K562 (cell line): ENCODE data around the gene RNF214. TPM values are rescaled to one million over a fixed set of nuclear protein-coding genes. Genes with fewer than 3 reads are reported as not detected.

ENCODE experiments used
- BDP1 ChIP-seq: IDR thresholded peaks from 3 replicates; pipeline ENCODE4 v1.6.1; 2011; ENCODE audit not compliant: insufficient read length, insufficient read depth
- C11orf30 ChIP-seq: fragments of 450-650 bp; IDR thresholded peaks from 2 replicates; pipeline ENCODE4 v1.6.1; 2016; ENCODE audit warnings: low read depth, mild to moderate bottlenecking
- DMBX1 ChIP-seq: fragments of 250-450 bp; sonication (Bioruptor Pico); IDR thresholded peaks from 2 replicates; pipeline ENCODE4 v1.8.0; 2022; ENCODE audit warnings: inconsistent platforms, mild to moderate bottlenecking, moderate library complexity, borderline replicate concordance
- GABPB2 ChIP-seq: fragments of 250-450 bp; sonication (Bioruptor Pico); conservative IDR thresholded peaks from 2 replicates; pipeline ENCODE4 v1.5.1; 2021; ENCODE audit warnings: mild to moderate bottlenecking
- MEIS2 ChIP-seq: fragments of 450-650 bp; IDR thresholded peaks from 2 replicates; pipeline ENCODE4 v1.6.1; 2014; ENCODE audit warnings: mild to moderate bottlenecking; ENCODE audit not compliant: partially characterized antibody
- NR1H2 ChIP-seq: sonication (generic); formaldehyde crosslinking; IDR thresholded peaks from 2 replicates; pipeline ENCODE4 v1.4.0; 2020; ENCODE audit warnings: mild to moderate bottlenecking, missing genetic modification reagents
- POLR2A ChIP-seq: fragments of 450-650 bp; conservative IDR thresholded peaks from 2 replicates; pipeline ENCODE4 v1.6.1; 2016
- POLR3G ChIP-seq: IDR thresholded peaks from 2 replicates; pipeline ENCODE4 v1.6.1; 2011; ENCODE audit not compliant: insufficient read length, insufficient replicate concordance; ENCODE audit errors: extremely low read depth
- U2AF2 ChIP-seq: fragments of 200-400 bp; formaldehyde crosslinking; optimal IDR thresholded peaks from 2 replicates; pipeline ENCODE3; 2017; ENCODE audit warnings: low read depth, mild to moderate bottlenecking, low read length
- ZC3H11A ChIP-seq: IDR thresholded peaks from 2 replicates; pipeline ENCODE4 v1.6.1; 2012; ENCODE audit warnings: low read depth, low read length, improper control_type of control experiment
- ZFPM2 ChIP-seq: fragments of 250-450 bp; sonication (Bioruptor Pico); IDR thresholded peaks from 2 replicates; pipeline ENCODE4 v1.5.1; 2022; ENCODE audit warnings: mild to moderate bottlenecking
- polyA plus RNA-seq, 8 experiments: library from polyadenylated mRNA; depleted of rRNA in 4 of 8; stranded (reverse) in 5 of 8; unstranded in 3 of 8; fragments of >200 nt; fragmentation: Nextera tagmentation in 2 of 8; fragmentation: Illumina TruSeq in 1 of 8; extraction: Ambion mirVana in 2 of 8; extraction: Trizol in 1 of 8; gene quantifications; 2 replicates each; pipeline versions ENCODE4 v1.2.1 to v1.2.3, GENCODE V29; 2011 to 2014; ENCODE audit warnings: inconsistent platforms in 1 of 8, missing spikeins in 1 of 8
- total RNA-seq, 7 experiments: library from RNA; depleted of rRNA in 6 of 7; stranded (reverse); fragments of >200 nt in 6 of 7; fragmentation: Illumina TruSeq in 2 of 7; extraction: Trizol in 2 of 7; gene quantifications; 2 replicates each; pipeline versions ENCODE4 v1.2.1 to v1.2.3, GENCODE V29; 2011 to 2021; ENCODE audit warnings: low replicate concordance in 1 of 7
- TF ChIP-seq, protein P1 (sequence below): fragments of 450-650 bp; IDR thresholded peaks from 2 replicates; pipeline ENCODE4 v1.6.1; 2016; ENCODE audit warnings: mild to moderate bottlenecking
- TF ChIP-seq, protein P2 (sequence below): fragments of 450-650 bp; formaldehyde crosslinking; IDR thresholded peaks from 2 replicates; pipeline ENCODE4 v1.4.0; 2020; ENCODE audit warnings: mild to moderate bottlenecking, moderate library complexity
- TF ChIP-seq, protein P3 (sequence below): fragments of 250-450 bp; sonication (Bioruptor Pico); IDR thresholded peaks from 2 replicates; pipeline ENCODE4 v1.9.0; 2021; ENCODE audit warnings: mild to moderate bottlenecking, inconsistent platforms
- TF ChIP-seq, protein P4 (sequence below): sonication (generic); IDR thresholded peaks from 2 replicates; pipeline ENCODE4 v1.6.1; 2016
- TF ChIP-seq, protein P5 (sequence below): fragments of 450-650 bp; formaldehyde crosslinking; IDR thresholded peaks from 2 replicates; pipeline ENCODE4 v1.4.0; 2020; ENCODE audit warnings: mild to moderate bottlenecking
- TF ChIP-seq, protein P6 (sequence below): fragments of 250-450 bp; sonication (Bioruptor Pico); IDR thresholded peaks from 2 replicates; pipeline ENCODE4 v1.5.0; 2022; ENCODE audit warnings: mild to moderate bottlenecking

The RNF214 gene
- total and polyA plus RNA-seq, 9 of the 15 experiments (the other 6 are each of a cell fraction or from before 2014, with no cell fraction given) = 6.6 to 24.8 (median 11.9) TPM

DNA sequence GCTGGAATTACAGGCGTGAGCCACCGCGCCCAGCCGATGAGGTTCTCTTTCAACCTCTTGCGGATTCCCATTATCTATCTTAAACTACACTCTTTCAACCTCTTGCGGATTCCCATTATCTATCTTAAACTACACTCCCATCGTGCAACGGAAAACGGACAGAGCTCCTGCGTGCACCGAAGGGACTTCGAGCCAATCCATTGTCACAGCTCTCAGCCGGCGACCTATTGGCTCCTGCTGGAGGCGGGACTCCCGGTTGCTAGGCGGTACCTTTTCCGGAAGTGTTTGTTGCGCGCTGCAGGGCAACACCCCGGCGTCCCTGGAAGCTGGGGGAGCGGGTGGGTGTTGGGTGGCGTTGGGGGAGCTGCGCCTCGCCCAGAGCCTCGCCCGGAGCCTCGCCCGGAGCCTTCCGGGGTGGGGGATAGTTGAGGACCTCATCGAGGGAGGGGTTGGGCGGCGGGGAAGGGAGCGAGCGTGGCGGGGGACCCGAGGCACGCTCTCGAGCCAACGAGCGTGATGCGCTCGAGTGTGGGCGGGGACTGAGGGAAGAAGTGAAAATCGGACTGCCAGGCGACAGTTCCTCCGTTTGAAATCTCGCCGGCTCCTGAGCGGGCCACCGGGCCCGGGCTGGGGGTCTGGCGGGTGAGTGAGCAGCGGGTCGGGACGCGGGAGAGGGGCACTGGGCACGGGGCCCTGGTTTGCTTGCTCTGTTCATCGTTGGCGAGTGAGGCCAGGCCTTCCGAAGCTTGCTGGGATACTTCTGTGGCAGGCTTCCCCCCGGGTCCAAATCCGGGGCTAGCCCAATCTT lies 95.3 kb downstream of the RNF214 start, which contains the start of gene CEP164 (continued):
- TF ChIP-seq, protein P1, sequence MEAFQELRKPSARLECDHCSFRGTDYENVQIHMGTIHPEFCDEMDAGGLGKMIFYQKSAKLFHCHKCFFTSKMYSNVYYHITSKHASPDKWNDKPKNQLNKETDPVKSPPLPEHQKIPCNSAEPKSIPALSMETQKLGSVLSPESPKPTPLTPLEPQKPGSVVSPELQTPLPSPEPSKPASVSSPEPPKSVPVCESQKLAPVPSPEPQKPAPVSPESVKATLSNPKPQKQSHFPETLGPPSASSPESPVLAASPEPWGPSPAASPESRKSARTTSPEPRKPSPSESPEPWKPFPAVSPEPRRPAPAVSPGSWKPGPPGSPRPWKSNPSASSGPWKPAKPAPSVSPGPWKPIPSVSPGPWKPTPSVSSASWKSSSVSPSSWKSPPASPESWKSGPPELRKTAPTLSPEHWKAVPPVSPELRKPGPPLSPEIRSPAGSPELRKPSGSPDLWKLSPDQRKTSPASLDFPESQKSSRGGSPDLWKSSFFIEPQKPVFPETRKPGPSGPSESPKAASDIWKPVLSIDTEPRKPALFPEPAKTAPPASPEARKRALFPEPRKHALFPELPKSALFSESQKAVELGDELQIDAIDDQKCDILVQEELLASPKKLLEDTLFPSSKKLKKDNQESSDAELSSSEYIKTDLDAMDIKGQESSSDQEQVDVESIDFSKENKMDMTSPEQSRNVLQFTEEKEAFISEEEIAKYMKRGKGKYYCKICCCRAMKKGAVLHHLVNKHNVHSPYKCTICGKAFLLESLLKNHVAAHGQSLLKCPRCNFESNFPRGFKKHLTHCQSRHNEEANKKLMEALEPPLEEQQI = no peak
- TF ChIP-seq DMBX1 (CRISPR knock-in tag) (no peak), GABPB2 (CRISPR knock-in tag) (no peak), ZC3H11A (no peak), MEIS2 (no peak), BDP1 (no peak), POLR3G (no peak), POLR2A (peak; percentile 79), U2AF2 (no peak), NR1H2 (CRISPR knock-in tag) (no peak), ZFPM2 (CRISPR knock-in tag) (no peak), C11orf30 (no peak)
- TF ChIP-seq, protein P2, sequence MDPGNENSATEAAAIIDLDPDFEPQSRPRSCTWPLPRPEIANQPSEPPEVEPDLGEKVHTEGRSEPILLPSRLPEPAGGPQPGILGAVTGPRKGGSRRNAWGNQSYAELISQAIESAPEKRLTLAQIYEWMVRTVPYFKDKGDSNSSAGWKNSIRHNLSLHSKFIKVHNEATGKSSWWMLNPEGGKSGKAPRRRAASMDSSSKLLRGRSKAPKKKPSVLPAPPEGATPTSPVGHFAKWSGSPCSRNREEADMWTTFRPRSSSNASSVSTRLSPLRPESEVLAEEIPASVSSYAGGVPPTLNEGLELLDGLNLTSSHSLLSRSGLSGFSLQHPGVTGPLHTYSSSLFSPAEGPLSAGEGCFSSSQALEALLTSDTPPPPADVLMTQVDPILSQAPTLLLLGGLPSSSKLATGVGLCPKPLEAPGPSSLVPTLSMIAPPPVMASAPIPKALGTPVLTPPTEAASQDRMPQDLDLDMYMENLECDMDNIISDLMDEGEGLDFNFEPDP (CRISPR knock-in tag) = no peak
- TF ChIP-seq, protein P3, sequence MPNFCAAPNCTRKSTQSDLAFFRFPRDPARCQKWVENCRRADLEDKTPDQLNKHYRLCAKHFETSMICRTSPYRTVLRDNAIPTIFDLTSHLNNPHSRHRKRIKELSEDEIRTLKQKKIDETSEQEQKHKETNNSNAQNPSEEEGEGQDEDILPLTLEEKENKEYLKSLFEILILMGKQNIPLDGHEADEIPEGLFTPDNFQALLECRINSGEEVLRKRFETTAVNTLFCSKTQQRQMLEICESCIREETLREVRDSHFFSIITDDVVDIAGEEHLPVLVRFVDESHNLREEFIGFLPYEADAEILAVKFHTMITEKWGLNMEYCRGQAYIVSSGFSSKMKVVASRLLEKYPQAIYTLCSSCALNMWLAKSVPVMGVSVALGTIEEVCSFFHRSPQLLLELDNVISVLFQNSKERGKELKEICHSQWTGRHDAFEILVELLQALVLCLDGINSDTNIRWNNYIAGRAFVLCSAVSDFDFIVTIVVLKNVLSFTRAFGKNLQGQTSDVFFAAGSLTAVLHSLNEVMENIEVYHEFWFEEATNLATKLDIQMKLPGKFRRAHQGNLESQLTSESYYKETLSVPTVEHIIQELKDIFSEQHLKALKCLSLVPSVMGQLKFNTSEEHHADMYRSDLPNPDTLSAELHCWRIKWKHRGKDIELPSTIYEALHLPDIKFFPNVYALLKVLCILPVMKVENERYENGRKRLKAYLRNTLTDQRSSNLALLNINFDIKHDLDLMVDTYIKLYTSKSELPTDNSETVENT (CRISPR knock-in tag) = no peak
- TF ChIP-seq, protein P4, sequence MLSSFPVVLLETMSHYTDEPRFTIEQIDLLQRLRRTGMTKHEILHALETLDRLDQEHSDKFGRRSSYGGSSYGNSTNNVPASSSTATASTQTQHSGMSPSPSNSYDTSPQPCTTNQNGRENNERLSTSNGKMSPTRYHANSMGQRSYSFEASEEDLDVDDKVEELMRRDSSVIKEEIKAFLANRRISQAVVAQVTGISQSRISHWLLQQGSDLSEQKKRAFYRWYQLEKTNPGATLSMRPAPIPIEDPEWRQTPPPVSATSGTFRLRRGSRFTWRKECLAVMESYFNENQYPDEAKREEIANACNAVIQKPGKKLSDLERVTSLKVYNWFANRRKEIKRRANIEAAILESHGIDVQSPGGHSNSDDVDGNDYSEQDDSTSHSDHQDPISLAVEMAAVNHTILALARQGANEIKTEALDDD = no peak
- TF ChIP-seq, protein P5, sequence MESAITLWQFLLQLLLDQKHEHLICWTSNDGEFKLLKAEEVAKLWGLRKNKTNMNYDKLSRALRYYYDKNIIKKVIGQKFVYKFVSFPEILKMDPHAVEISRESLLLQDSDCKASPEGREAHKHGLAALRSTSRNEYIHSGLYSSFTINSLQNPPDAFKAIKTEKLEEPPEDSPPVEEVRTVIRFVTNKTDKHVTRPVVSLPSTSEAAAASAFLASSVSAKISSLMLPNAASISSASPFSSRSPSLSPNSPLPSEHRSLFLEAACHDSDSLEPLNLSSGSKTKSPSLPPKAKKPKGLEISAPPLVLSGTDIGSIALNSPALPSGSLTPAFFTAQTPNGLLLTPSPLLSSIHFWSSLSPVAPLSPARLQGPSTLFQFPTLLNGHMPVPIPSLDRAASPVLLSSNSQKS = no peak
- TF ChIP-seq, protein P6, sequence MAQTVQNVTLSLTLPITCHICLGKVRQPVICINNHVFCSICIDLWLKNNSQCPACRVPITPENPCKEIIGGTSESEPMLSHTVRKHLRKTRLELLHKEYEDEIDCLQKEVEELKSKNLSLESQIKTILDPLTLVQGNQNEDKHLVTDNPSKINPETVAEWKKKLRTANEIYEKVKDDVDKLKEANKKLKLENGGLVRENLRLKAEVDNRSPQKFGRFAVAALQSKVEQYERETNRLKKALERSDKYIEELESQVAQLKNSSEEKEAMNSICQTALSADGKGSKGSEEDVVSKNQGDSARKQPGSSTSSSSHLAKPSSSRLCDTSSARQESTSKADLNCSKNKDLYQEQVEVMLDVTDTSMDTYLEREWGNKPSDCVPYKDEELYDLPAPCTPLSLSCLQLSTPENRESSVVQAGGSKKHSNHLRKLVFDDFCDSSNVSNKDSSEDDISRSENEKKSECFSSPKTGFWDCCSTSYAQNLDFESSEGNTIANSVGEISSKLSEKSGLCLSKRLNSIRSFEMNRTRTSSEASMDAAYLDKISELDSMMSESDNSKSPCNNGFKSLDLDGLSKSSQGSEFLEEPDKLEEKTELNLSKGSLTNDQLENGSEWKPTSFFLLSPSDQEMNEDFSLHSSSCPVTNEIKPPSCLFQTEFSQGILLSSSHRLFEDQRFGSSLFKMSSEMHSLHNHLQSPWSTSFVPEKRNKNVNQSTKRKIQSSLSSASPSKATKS (CRISPR knock-in tag) = no peak
